Endothelial cell (in vitro differentiated cells): ENCODE data around the gene EPHA6. TPM values are rescaled to one million over a fixed set of nuclear protein-coding genes. Genes with fewer than 3 reads are reported as not detected.
A peak's percentile ranks its signal among the peaks of the same experiment; 100 is the strongest.

Source experiments
- DNase-seq: peaks from one replicate; pipeline ENCODE4 v3.0.0; 2021; ENCODE audit warnings: low spot score
- H3K27ac Mint-ChIP-seq: one replicate; pipeline ENCODE4 v1.8.0; 2021; ENCODE audit warnings: mixed read lengths, inconsistent platforms; ENCODE audit not compliant: unreplicated experiment
- H3K27me3 Mint-ChIP-seq: one replicate; pipeline ENCODE4 v1.8.0; 2021; ENCODE audit warnings: mild to moderate bottlenecking, moderate library complexity, mixed read lengths, inconsistent platforms; ENCODE audit not compliant: unreplicated experiment
- H3K36me3 Mint-ChIP-seq: one replicate; pipeline ENCODE4 v1.8.0; 2021; ENCODE audit warnings: mild to moderate bottlenecking, low read depth, mixed read lengths, inconsistent platforms; ENCODE audit not compliant: unreplicated experiment
- H3K4me1 Mint-ChIP-seq: one replicate; pipeline ENCODE4 v1.8.0; 2021; ENCODE audit warnings: mild to moderate bottlenecking, mixed read lengths, inconsistent platforms; ENCODE audit not compliant: unreplicated experiment
- H3K4me3 Mint-ChIP-seq: one replicate; pipeline ENCODE4 v1.8.0; 2021; ENCODE audit warnings: mild to moderate bottlenecking, mixed read lengths, inconsistent platforms; ENCODE audit not compliant: unreplicated experiment
- H3K9me3 Mint-ChIP-seq: one replicate; pipeline ENCODE4 v1.8.0; 2021; ENCODE audit warnings: mixed read lengths, inconsistent platforms; ENCODE audit not compliant: unreplicated experiment
- total RNA-seq: library from RNA; stranded (reverse); fragmentation: NEBNext Ultra II Directional; extraction: Animal tissue kit (Norgen Biotek cat#: 25700); gene quantifications from one replicate; pipeline ENCODE4 v1.2.1, GENCODE V29; 2021; ENCODE audit not compliant: unreplicated experiment
- TF ChIP-seq, protein P1 (sequence below): fragments of 200-600 bp; sonication (generic); IDR thresholded peaks from one replicate; pipeline ENCODE4 v1.5.0; 2021; ENCODE audit warnings: antibody characterized with exemption; ENCODE audit not compliant: unreplicated experiment

EPHA6 gene
- total RNA-seq, 1 donor from 2014 or later = 21.8 TPM

DNA sequence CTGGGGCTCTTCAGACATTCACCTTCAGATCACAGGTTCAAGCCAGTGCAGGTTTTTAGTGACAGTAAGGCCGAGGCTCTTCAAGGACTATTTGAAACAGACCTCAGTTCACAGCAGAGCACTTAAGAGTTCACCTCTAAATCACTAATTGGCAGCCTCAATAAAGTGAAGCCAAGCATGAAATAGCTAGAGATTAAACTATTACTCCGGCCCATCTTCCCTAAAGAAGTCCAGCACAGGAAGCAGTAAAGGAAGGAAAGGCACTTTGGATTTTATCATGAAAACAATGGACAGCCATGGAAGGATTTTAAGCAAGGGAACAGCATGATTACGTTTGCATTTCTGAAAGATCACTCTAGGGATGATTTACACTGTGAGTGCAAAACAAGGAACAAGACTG lies 922.5 kb downstream of the EPHA6 start:
- Mint-ChIP-seq H3K27me3 (no peaks in the 10 kb centered on the region), H3K9me3 (no peaks in the 10 kb centered on the region), H3K4me1 (peaks cover 26% of the 10 kb centered on the region), H3K27ac (peak overlapping the region; percentile 25), H3K4me3 (no peak overlapping the region), H3K36me3 (no peaks in the 10 kb centered on the region)
- no peak for DNase-seq
- TF ChIP-seq, protein P1, sequence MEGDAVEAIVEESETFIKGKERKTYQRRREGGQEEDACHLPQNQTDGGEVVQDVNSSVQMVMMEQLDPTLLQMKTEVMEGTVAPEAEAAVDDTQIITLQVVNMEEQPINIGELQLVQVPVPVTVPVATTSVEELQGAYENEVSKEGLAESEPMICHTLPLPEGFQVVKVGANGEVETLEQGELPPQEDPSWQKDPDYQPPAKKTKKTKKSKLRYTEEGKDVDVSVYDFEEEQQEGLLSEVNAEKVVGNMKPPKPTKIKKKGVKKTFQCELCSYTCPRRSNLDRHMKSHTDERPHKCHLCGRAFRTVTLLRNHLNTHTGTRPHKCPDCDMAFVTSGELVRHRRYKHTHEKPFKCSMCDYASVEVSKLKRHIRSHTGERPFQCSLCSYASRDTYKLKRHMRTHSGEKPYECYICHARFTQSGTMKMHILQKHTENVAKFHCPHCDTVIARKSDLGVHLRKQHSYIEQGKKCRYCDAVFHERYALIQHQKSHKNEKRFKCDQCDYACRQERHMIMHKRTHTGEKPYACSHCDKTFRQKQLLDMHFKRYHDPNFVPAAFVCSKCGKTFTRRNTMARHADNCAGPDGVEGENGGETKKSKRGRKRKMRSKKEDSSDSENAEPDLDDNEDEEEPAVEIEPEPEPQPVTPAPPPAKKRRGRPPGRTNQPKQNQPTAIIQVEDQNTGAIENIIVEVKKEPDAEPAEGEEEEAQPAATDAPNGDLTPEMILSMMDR = no peak

DNA sequence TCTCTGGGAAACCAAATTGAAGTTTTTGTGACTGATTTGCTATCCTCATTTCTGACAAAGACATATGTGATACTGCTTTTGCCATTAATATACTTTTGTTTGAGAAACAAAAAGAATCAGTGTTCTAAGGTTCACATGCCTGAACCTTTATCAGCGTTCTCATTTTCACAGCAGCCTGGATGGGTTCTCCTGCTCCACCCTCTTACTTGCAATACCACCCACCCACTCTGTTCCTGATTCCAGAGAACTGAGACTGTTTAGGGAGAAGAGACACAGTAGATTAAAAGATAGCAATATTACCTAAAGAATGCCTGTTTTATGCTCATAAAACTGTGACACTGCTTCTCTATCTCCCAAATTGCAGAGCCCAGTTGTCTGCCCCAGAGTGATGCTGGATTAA lies 924.4 kb downstream of the EPHA6 start:
- Mint-ChIP-seq H3K36me3 (no peaks in the 10 kb centered on the region), H3K27me3 (no peaks in the 10 kb centered on the region), H3K4me1 (peaks cover 26% of the 10 kb centered on the region), H3K9me3 (no peaks in the 10 kb centered on the region), H3K27ac (no peak overlapping the region), H3K4me3 (no peak overlapping the region)
- TF ChIP-seq, protein P1 = no peak
- no peak for DNase-seq

DNA sequence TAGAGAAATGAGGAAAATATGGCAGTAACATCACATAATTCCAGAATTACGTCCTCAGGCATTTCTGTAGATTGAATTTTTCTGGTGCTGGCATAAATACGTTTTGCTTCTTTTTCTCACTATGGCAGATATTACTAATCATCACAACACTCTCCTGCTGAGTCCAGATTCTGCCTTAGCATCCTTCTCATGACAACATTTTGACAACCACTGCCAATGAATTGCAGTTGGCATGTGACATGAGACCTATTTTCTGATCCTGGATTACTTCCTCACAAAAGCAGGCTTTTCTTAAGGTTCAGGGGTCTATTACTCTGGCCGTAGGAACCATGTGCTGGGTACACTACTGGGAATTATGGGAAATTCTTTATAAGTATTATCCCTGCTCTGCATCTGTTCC lies 927.6 kb downstream of the EPHA6 start:
- Mint-ChIP-seq H3K4me3 (no peak overlapping the region), H3K36me3 (no peaks in the 10 kb centered on the region), H3K4me1 (peaks cover 24% of the 10 kb centered on the region)

DNA sequence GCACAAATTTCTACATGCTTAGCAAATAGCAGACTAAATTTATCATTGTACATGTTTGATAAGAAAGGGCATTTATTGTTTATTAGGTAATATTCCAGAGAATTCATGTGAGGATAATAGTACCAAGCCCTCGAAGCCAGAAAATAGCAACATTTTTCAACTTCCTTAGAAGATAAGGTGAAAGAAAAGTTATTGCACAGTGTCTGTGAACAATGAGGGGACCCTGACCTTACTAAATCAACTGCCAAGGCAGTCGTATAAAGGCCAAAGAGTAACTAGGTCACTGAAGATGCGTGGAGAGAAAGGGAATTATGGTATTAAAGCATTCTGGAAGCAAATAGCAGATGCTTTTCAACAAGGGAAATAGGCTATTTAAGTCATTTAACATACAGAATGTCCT lies 929.9 kb downstream of the EPHA6 start:
- Mint-ChIP-seq H3K36me3 (no peaks in the 10 kb centered on the region), H3K27me3 (no peaks in the 10 kb centered on the region), H3K4me3 (no peak overlapping the region), H3K27ac (no peak overlapping the region), H3K9me3 (no peaks in the 10 kb centered on the region), H3K4me1 (peaks cover 13% of the 10 kb centered on the region)
- TF ChIP-seq, protein P1 = no peak
- DNase-seq = no peak

More for the DNA sequence above, 927.6 kb downstream of the EPHA6 start:
- H3K9me3 Mint-ChIP-seq = no peaks in the 10 kb centered on the region
- TF ChIP-seq, protein P1 = no peak
- no peaks in the 10 kb centered on the region for H3K27me3 Mint-ChIP-seq
- H3K27ac Mint-ChIP-seq = no peak overlapping the region
- DNase-seq = no peak

DNA sequence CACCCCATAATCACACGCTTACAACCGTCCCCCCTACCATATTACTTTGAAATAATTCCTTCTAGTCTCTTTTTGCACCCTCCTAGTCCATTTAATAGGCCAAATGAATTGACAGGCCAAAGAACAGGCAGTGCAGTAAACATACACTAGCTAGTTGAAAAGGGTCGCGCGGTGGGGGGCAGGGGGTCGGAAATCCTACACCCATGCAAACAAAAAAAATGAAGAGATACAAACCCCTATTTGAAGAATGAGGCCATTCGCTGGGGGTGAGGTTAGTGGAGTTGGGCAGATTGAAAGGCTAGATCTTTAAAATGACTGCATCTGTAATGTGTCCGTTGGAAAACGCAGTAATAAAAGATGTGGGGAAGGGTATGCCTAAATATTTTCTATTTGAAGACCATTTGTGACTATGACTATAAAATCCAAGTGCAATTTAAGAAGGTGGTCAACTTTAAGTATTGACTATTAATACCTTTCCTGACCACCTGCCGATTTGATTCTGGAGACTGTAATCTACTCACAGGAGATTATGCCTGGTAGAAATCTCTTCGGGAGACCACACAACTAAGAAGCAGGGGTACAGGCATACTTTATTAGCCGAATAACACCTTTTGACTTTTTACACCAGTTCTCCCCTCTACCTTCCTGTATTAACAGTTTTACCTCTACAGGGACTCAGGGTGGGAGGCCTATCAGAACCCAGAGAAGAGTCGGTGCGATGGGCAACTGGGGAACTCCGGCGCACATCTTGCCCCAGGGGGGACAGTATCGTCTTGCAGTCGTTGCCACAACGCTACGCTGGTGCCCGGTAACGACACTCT lies 949.4 kb downstream of the EPHA6 start:
- Mint-ChIP-seq H3K27ac (peak overlapping the region; percentile 93), H3K4me3 (peak overlapping the region; percentile 95), H3K4me1 (peaks cover 25% of the 10 kb centered on the region), H3K9me3 (no peaks in the 10 kb centered on the region), H3K27me3 (peaks cover 3% of the 10 kb centered on the region), H3K36me3 (no peaks in the 10 kb centered on the region)
- no peak for DNase-seq
- TF ChIP-seq, protein P1 = no peak
